COR-L47 (cell line): ENCODE results near the gene NCAM1.

Experiments
- DNase-seq: peaks from one replicate; lab custom pipeline; 2025; lab: John Stamatoyannopoulos, UW

NCAM1 gene

DNA sequence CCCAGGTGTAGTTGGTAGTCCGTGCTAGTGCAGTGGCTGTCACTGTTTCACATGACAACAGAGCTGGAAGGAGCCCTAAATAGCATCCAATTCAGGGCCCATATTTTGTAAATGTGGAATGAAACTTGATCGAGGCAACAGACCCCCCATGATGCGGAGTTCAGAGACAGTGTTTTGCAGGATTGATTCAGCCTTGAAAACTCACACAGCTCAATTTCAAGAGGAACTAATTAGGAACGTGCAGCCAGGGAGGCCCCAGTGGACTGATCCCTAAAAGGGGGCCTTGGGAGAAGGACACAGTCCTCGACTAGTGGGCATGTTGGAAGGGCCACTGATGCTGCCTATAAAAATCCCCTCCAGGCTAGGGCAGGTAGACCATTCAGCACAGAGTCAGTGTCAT is 292.2 kb downstream of the NCAM1 start:
- no peak for DNase-seq

DNA sequence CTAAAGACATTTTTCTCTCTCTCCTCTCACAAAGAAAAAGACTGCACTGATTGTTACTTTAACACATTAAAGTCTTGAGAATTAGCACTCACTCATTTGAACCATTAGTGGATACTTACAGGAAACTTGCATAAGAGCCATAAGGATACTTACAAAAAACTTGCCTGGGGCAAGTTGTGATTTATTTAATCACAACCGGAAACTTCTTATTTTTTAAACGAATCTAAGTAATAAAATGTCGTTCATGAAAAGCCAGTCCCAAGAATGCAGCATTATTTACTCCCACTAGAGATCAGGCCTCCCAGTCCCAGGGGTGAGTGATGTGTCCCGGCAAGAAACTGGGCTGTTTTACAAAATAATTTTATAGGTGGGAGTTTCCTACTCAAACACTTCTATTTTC is 293.9 kb downstream of the NCAM1 start:
- no peak for DNase-seq

DNA sequence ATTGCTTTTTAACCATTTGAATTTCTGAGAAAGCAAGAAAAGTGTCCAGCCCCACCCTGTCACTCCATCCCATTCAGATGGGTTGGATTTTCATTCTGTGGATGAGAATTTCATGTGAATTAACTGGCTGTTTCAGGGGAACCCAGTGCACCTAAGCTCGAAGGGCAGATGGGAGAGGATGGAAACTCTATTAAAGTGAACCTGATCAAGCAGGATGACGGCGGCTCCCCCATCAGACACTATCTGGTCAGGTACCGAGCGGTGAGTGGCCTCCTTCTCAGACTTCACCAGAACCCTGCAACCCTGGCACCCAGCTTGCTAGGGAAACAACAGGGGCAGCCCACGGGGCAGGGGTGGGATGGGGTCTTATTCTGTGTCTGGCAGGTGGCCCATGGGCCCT is 294.5 kb downstream of the NCAM1 start:
- DNase-seq = no peak

DNA sequence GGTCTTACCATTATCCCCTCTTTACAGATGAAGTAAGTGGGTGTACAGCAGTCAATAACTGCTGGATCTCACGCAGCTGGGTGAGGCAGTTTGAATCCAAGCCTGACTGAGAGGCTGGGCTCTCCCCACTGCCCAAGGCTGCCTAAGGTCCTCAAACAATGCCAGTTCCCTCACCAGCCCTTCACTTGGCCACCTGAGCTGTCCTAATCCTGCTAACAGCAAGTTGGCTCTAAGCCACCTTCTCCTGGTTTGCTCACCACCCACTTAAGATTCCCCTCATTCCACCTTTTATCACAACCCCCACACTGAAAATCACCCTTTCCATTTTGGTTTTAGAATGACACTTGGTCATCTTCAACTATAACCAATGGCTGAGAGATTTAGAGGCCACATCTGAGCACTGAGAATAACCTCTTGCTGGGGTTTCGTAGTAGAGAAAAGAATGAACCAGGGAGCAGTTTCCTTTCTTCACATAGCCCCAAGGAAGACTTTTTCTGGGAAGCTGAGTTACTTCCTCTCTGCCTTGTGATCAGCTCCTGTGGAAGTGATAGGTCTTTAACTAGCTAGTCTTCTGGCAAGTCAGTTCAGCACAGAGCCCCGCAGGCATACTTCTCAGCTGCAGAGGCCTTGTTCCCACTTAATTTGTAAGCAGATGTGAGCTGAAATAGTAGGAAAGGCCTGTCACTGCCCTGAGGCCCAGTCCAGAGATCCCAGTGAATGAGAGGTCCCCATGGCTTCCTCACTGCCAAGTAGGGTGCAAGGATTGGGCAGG is 295.4 kb downstream of the NCAM1 start:
- DNase-seq = no peak

DNA sequence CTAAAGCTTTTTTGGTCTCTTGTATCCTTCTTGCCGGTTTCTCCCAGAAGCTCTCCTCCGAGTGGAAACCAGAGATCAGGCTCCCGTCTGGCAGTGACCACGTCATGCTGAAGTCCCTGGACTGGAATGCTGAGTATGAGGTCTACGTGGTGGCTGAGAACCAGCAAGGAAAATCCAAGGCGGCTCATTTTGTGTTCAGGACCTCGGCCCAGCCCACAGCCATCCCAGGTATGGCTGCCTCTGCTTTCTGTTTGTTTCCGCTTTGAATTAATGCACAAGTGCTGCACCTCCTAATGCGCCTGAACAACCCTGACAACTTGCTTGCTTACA is 298.8 kb downstream of the NCAM1 start:
- DNase-seq = no peak

DNA sequence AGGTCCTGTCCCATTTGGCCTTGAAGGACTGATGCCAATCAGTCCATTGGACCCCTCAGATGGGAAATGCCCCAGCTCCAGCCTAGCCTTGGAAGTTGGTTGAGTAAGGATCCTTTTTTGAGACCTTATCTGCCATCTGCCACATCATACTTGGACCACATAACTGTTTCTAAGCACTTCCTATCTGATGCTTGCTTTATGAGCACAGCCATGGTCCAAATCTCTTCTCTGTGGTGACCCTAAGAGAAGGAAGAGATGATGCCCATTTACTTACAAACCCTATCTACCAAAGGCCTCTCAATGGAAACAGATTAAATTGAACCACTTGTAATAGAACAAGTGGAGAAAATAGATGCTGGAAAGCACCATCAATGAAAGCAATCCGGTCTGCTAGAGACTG is 299.3 kb downstream of the NCAM1 start:
- DNase-seq = no peak

DNA sequence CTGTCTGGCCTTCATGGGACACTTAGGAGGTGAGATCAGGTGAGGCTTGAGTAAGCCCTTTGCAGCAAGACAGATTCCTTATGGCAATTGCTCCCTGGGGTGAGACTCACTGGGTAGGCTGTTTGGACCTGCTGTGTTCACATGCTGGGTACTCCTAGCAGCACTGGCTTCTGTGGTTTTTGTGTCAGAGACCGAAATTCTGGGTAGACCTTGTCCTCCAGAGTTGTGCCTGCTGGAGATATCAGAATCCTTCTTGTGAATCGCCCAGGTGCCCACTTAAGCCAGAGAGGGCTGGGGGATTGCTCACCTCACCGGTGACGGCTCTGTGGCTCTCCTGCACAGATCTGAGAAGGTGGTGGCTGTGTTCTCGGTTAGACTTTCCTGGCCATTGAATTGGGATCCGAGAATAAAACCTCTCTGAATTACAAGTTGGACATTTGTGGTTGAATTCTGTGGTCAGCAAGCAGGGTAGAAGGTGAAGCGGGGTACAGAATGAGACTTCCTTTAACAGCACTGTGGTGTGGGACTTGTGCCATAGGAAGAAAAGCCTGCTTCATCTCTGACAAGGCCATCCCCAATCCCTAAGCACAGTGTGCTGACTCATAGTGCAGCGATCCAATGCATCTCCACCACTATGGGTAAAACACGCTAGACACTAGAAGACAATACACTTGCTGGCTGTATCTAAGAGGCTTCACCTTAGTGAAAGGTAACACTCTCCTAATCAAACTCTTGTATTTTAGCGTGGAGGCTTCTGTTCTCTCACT is 300.7 kb downstream of the NCAM1 start:
- no peak for DNase-seq

DNA sequence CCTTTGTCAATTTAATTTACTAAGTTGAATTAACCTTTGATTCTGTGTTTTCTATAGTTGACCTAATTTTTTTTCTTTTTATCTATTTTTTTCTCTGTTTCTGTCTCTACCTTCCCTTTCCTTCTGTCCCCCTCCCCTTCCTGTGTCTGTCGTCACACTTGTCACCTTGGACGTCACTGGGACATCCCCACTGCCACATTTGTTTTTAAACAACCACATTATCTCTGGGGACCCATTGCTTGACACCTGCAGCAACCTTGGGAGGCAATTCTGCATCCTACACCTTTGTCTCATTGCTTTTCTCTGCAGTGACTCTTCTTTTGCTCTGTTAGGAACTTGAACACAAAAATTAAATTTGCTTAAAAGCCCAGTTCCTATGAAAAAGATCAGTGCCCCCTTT is 301.4 kb downstream of the NCAM1 start:
- no peak for DNase-seq

DNA sequence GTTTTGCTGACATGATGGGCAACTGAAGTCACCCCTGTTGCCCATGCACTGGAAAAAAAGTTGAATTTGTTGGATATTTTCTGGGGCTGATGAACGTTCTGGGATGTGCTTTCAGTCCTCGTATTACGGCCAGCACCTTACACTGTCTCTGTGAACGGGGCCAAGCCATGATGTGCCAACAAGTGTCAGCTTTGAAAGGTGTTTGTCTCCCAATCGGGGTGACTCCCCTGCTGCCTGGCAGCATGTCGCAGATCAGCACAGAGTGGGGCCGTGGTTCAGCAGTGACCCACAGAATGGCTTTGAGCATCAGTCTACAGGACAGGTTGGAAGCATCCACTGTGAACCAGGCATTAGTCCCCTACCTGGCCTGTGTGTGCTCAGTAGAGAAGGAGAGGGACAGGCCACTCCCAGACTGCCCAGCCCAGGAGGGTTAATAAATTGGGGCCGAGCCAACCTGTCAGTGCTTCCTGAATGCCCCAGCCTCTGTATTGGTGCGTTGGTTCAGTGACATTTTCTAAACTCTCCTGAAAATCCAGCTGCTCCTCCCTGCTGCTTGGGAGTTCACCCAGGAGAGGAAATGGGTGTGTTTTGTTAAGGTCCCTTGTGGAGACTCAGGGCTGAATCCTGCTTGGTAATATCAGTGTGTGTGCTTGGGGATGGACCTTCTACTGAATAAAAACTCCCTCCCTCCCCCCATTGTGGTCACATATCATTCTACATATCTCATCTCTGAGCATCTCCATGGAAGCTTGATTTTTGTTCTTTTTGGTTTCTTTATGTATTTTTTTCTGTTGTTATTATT is 302.4 kb downstream of the NCAM1 start:
- DNase-seq = no peak

DNA sequence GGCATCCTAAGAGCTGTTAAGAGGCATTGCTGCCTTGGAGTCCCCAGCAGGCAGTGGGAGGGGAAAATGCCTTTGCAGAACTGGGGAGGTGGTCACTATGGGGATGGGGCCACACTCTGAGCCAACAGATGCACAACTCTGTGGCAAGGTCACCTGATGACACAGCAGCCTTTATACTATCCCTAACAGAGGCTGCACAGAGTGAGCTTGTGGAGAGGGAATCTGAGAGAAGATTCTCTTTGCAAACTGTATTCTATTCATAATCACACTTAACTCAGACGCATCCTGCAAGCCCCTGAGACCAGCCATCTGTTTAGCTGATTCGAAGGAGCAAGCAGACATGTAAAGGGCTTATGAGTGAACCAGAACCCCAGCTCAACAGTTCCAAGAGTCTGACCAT is 304.1 kb downstream of the NCAM1 start:
- DNase-seq = no peak

DNA sequence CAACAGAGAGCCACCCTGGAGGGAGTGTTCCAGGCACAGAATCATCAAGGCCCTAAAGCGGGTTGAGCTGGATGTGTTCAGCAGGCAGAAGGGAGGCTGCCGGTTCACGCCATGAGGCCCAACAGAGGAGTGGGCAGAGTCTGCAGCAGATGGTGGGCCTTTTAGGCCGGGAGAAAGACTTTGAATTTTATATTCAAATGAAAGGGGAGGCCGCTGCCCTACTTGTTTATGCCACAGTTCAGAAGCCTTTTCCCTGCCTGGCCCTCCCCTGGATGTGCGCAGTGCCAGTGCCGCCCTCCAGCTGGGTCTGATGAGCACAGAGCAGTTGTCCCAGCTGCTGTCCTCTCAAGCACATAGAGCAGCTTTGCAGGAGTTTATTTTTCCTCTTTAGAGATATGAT is 306.3 kb downstream of the NCAM1 start:
- no peak for DNase-seq

DNA sequence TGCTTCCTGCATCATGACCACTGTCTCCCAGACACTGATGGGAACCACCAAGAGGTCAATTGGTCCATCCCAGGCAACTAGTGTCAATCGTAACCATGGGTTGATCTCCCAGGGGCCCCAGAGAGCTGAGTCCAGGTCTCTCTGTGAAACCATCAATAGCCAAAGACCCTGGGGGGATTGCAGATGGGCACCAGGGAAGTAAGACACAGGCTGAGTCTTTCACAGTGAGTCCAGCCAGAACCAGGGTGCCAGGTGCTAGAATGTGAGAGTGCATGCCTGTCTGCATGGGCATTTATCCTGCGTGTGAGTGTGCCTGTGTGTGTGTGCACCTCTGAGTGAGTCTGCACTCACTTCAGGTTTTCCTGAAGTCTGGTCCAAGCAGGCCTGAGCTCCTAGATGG is 307.9 kb downstream of the NCAM1 start:
- no peak for DNase-seq

DNA sequence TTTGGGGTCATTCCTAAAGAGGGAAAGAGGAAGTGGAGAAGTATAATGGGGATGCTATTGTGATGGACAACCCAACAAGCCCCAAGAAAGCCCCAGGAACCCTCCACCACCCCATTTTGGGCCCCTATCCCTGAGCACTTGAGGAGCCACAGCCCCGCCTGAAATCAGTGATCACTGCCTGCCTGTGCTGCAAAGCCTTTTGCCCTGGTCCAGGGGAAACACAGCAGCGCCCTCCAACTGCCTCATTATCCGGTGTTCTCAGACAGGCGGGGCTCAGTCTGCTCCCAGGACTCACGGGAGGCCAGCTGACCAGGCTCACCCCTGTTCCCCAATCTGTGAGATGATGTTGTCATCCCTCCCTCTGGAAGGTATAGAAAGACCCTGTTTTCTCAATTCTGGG is 308.4 kb downstream of the NCAM1 start:
- DNase-seq = no peak

DNA sequence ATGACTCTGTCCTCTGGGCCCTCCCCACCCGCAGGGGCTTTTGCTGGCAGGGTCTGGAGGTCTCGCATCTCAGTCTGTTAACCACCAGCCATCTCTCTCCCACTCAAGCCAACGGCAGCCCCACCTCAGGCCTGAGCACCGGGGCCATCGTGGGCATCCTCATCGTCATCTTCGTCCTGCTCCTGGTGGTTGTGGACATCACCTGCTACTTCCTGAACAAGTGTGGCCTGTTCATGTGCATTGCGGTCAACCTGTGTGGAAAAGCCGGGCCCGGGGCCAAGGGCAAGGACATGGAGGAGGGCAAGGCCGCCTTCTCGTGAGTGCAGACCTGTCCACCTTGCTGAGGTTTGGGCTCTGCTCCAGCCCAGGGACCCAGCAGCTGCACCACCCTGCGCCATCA is 308.9 kb downstream of the NCAM1 start:
- DNase-seq = no peak

DNA sequence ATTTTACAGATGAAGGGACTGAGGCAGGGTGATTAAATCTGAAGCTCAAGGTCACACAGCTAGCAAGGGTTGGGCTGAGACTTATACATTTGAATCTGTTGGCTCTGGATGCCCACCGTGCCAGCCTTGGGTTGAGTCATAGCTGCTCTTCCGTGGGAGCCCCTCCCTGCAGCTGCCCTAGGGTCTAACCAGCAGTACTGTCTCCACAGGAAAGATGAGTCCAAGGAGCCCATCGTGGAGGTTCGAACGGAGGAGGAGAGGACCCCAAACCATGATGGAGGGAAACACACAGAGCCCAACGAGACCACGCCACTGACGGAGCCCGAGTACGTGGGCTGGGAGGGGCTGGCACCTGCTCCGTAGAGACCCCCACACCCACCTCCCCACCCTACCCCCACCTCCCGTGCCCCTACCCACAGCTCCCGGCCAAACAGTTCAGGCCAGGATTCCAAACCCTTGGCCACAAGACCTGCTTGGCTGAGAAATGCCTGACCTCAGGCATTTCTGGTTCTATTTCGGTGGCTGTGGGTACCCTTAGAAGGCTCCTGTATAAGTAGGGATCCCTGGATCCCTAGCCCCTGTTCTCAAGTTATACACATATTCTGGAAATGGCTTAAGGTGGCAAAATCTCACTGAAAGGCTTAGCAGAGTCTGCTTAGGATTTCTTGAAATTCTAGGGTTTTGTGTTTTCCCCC is 310.5 kb downstream of the NCAM1 start:
- no peak for DNase-seq

DNA sequence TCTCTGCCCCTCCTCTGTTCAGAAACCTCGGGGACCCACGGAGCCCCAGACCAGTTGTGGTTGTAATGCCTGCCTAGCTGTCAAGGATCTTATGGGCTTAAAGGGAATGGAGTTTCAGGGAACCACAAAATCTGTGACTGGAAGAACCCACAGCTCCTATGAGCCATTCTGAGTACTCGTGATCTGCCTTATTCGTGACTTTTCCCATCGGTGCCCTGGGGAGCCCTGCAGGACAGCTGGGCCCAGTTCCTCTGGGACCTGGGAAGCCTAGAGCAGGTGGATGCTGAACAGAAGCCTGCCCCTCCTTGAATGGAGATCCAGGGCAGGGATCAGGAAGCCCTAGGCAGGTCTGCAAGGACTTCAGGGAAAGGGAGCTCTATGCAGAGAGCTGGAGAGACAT is 311.1 kb downstream of the NCAM1 start:
- no peak for DNase-seq

DNA sequence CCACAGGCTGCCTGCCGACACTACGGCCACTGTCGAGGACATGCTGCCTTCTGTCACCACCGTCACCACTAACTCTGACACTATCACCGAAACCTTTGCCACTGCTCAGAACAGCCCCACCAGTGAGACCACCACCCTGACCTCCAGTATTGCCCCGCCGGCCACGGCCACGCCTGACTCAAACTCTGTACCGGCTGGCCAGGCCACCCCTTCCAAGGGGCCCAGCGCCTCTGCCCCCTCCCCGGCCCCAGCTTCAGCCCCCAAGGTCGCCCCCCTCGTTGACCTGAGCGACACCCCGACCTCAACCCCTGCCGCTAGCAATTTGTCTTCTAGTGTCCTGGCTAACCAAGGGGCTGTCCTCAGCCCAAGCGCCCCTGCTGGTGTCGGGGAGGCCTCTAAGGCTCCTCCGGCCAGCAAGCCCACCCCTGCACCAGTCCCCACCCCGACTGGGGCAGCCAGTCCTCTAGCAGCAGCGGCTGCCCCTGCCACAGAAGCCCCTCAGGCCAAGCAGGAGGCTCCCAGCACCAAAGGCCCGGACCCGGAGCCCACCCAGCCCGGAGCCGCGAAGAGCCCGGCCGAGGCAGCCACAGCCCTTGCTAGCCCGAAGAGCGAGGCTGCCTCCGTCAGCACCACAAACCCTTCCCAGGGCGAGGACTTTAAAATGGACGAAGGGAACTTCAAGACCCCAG is 311.9 kb downstream of the NCAM1 start:
- no peak for DNase-seq

DNA sequence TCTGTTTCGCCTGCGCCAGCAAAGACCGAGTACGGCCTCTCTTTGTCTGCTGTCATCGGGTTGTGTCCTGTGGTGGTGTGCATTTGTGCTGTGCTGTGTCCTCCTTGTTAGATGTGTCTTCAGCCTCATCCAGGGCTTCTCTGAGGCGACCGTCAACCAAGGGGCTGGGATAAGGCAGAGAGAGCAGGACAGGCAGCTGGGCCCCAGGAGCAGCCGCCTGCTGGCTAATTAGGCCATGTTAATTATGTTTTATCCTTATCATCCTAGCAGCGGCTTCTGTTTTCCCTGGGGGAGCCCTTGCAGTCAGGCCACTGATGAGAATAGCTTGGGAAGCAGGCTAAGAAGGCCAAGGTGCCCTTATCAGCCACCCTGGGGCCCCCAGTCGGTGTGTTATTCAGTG is 312.5 kb downstream of the NCAM1 start:
- DNase-seq = no peak

DNA sequence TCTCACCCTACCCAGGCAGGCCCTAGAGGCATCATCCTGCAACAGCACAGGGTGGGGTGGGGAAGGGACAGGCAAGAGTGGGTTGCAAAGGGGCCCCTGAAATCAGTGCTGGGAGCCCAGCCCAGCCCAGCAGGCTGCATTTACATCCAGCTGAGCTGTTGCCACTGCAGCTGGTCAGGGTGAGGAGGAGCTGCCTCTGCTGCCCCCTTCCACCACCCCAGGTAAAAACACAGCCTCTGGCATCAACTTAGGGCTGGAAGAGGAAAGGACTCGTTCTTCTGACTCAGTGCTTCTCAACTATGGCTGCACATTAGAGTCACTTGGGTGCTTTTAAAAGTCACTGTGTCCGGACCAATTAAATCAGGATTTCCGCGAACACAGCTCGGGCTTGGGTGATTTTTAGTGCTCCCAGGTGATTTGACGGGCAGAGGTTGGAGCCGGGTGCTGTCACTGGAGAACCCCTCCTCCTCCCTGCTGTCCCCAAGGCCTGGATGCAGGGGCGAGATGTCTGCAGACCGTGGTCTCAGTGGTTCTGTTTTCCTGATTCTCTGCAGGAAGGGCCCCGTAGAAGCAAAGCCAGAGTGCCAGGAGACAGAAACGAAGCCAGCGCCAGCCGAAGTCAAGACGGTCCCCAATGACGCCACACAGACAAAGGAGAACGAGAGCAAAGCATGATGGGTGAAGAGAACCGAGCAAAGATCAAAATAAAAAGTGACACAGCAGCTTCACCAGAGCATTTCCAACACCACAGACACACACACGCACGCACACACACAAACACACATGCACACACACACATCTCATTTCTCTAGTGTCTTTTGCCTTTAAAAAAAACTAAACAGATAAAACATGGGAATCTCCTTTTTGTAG is 313.7 kb downstream of the NCAM1 start:
- DNase-seq = no peak

DNA sequence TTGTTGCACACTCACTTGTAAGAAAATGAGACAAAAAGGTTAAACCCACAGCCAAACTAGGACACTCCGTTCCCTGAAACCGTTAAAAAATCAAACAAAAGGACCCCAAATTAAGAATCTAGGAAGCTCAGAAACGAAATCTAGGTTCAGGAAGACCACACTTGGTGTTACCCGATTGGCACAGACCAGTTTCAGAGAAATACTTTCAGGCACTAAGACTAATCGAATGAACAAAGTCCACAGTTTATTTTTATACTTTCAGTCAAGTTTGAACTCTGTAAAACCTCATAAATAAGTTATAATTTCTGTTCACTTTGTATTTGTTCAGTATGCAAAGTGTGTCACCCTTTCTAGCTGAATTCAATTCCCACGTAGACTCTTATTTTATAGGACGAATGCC is 314.4 kb downstream of the NCAM1 start:
- DNase-seq = no peak

DNA sequence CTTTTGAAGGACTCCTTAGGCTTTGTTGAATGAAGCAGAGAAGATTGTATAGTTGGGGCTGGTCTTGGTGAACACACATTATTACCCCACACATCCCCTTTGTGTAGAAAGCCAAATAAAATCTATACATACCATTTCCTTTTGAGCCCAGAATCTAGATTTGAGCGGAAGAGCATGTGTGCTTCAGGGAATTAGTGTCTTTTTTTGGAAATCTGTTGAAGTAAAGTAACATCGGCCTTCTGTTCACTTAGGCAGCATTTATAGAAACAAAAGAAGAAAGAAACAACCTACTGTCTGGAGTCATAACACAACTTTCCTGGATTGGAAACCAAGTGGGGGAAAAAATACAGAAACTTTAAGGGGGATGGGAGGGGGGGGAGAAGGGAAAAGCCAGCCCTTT is 315.2 kb downstream of the NCAM1 start:
- no peak for DNase-seq
